ENCODE results near the gene UGT1A6.
"Not testable (repeated sequence)": the region's sequence is repeated elsewhere in the genome, so short reads cannot be mapped to it uniquely, and the experiment has no call there.

The UGT1A6 gene

GRCh38 chr2:233692648-233693047, at the start of gene UGT1A6:
UGT1A6 (plus strand) TSS chr2:233692890; CDS start chr2:233693005, 115 bp downstream.
- no peak for DNase-seq

- DNase-seq = no peak
Observed at GRCh38 chr2:233643128-233643527, 49.6 kb upstream of the UGT1A6 start.

- not testable (repeated sequence) for DNase-seq
Observed at GRCh38 chr2:233646033-233646432, 46.7 kb upstream of the UGT1A6 start.

GRCh38 chr2:233650981-233651380, 41.7 kb upstream of the UGT1A6 start:
- DNase-seq = no peak

GRCh38 chr2:233651430-233651829, 41.3 kb upstream of the UGT1A6 start:
- DNase-seq = no peak

- peak; percentile 35 for DNase-seq
Observed at GRCh38 chr2:233654501-233654900, 38.2 kb upstream of the UGT1A6 start.

- no peak for DNase-seq
Observed at GRCh38 chr2:233655043-233655442, 37.6 kb upstream of the UGT1A6 start.

- not testable (repeated sequence) for DNase-seq
Observed at GRCh38 chr2:233655943-233656342, 36.7 kb upstream of the UGT1A6 start.

- DNase-seq = no peak
Observed at GRCh38 chr2:233656443-233656842, 36.2 kb upstream of the UGT1A6 start.

- DNase-seq = no peak
Observed at GRCh38 chr2:233658610-233659009, 34.1 kb upstream of the UGT1A6 start.

- DNase-seq = no peak
Observed at GRCh38 chr2:233663911-233664310, 28.8 kb upstream of the UGT1A6 start.

GRCh38 chr2:233668605-233669260, 24.0 kb upstream of the UGT1A6 start:
- DNase-seq = no peak

GRCh38 chr2:233671290-233672161, 21.2 kb upstream of the UGT1A6 start, which contains the start of gene UGT1A9:
UGT1A9 (plus strand) TSS chr2:233671898; CDS start chr2:233671935, 37 bp downstream.
- DNase-seq = no peak

- DNase-seq = no peak
Observed at GRCh38 chr2:233672886-233673285, 19.8 kb upstream of the UGT1A6 start.

- no peak for DNase-seq
Observed at GRCh38 chr2:233673896-233674295, 18.8 kb upstream of the UGT1A6 start.

- no peak for DNase-seq
Observed at GRCh38 chr2:233674314-233674713, 18.4 kb upstream of the UGT1A6 start.

GRCh38 chr2:233674995-233675394, 17.7 kb upstream of the UGT1A6 start:
- no peak for DNase-seq

- no peak for DNase-seq
Observed at GRCh38 chr2:233676046-233676445, 16.6 kb upstream of the UGT1A6 start.

GRCh38 chr2:233679196-233679595, 13.5 kb upstream of the UGT1A6 start:
- no peak for DNase-seq

GRCh38 chr2:233680361-233681045, 12.2 kb upstream of the UGT1A6 start:
- no peak for DNase-seq

GRCh38 chr2:233681521-233682099, 11.1 kb upstream of the UGT1A6 start, which contains the start of gene UGT1A7:
UGT1A7 (plus strand) TSS chr2:233681901; CDS start chr2:233681938, 37 bp downstream.
- no peak for DNase-seq

GRCh38 chr2:233684640-233685039, 8.1 kb upstream of the UGT1A6 start:
- no peak for DNase-seq

GRCh38 chr2:233686928-233687327, 5.8 kb upstream of the UGT1A6 start:
- no peak for DNase-seq

All from NK-92 treated with Interleukin-12 subunit alpha and Interleukin-12 subunit beta, amount 100 ng/mL, for 24 hours (cell line).